Keratinocyte (primary cell): ENCODE results near the gene RERE. TPM values are rescaled to one million over a fixed set of nuclear protein-coding genes. Genes with fewer than 3 reads are reported as not detected.

Experiments
- DNase-seq: peaks from one replicate; pipeline ENCODE4 v3.0.0-alpha.2; 2011; ENCODE audit warnings: low read depth, missing footprints, low spot score
- FAIRE-seq: peaks from 2 replicates; lab custom pipeline; 2011; peaks lifted over from hg19 to GRCh38; lab: Jason Lieb, UNC
- H2AFZ ChIP-seq: 2 replicates; pipeline ENCODE4 v1.6.0; 2012; ENCODE audit warnings: low read length, control low read depth, inconsistent platforms; ENCODE audit not compliant: control insufficient read depth
- H3K27ac ChIP-seq: 2 replicates; pipeline ENCODE4 v1.5.1; 2011; ENCODE audit warnings: low read length; ENCODE audit not compliant: control insufficient read depth, insufficient read depth
- H3K27me3 ChIP-seq: 3 replicates; pipeline ENCODE4 v1.6.0; 2011; ENCODE audit warnings: low read length; ENCODE audit not compliant: control insufficient read depth, insufficient read depth; ENCODE audit errors: extremely low read depth
- H3K36me3 ChIP-seq, 2 experiments: 2 replicates in 1 of 2; 3 replicates in 1 of 2; pipeline ENCODE4 v1.5.1; 2011; ENCODE audit warnings: low read length in 2 of 2, mild to moderate bottlenecking in 1 of 2; ENCODE audit not compliant: control insufficient read depth in 2 of 2, insufficient read depth in 2 of 2; ENCODE audit errors: extremely low read depth in 1 of 2
- H3K4me1 ChIP-seq: 3 replicates; pipeline ENCODE4 v1.5.1; 2011; ENCODE audit warnings: low read length; ENCODE audit not compliant: control insufficient read depth, insufficient read depth; ENCODE audit errors: extremely low read depth
- H3K4me2 ChIP-seq: 3 replicates; pipeline ENCODE4 v1.6.0; 2011; ENCODE audit warnings: low read depth, low read length; ENCODE audit not compliant: control insufficient read depth, insufficient read depth; ENCODE audit errors: extremely low read depth
- H3K4me3 ChIP-seq, 3 experiments: fragments of 200-600 bp in 1 of 3; sonication (generic) in 1 of 3; 2 replicates in 2 of 3; 3 replicates in 1 of 3; pipeline ENCODE4 v1.5.1; 2011 to 2016; ENCODE audit warnings: low read length in 3 of 3, mild to moderate bottlenecking in 3 of 3, control low read depth in 2 of 3, inconsistent platforms in 1 of 3, low read depth in 1 of 3, mixed read lengths in 1 of 3, mixed run types in 1 of 3, moderate library complexity in 1 of 3; ENCODE audit not compliant: control insufficient read depth in 2 of 3, insufficient read depth in 2 of 3; ENCODE audit errors: extremely low read depth in 1 of 3
- H3K79me2 ChIP-seq: 2 replicates; pipeline ENCODE4 v1.6.0; 2012; ENCODE audit warnings: low read length; ENCODE audit not compliant: control insufficient read depth, insufficient read depth
- H3K9ac ChIP-seq: 3 replicates; pipeline ENCODE4 v1.6.0; 2011; ENCODE audit warnings: low read length; ENCODE audit not compliant: control insufficient read depth, insufficient read depth; ENCODE audit errors: extremely low read depth
- H3K9me1 ChIP-seq: 3 replicates; pipeline ENCODE4 v1.6.0; 2011; ENCODE audit warnings: low read length; ENCODE audit not compliant: control insufficient read depth, insufficient read depth; ENCODE audit errors: extremely low read depth
- H3K9me3 ChIP-seq: 2 replicates; pipeline ENCODE4 v1.5.1; 2012; ENCODE audit warnings: low read depth, low read length; ENCODE audit not compliant: control insufficient read depth
- H4K20me1 ChIP-seq: 3 replicates; pipeline ENCODE4 v1.6.0; 2011; ENCODE audit warnings: low read length; ENCODE audit not compliant: control insufficient read depth, insufficient read depth; ENCODE audit errors: extremely low read depth
- EZH2 ChIP-seq: IDR thresholded peaks from one replicate; pipeline ENCODE4 v1.6.1; 2012; ENCODE audit warnings: inconsistent platforms, mild to moderate bottlenecking, low read length, moderate library complexity
- dilution Hi-C: fragments of 300-500 bp; cut with MboI; formaldehyde crosslinking; loops from one replicate; pipeline ENCODE4 v1.7.0; 2020; ENCODE audit warnings: low sequenced_read_pairs; ENCODE audit not compliant: extremely low pct_ligation_motif_present
- polyA plus RNA-seq, 5 experiments: library from polyadenylated mRNA; depleted of rRNA in 3 of 5; stranded (reverse) in 3 of 5; stranded (forward) in 1 of 5; unstranded in 1 of 5; fragments of >200 nt; gene quantifications; 1 replicate in 1 of 5; 2 replicates in 3 of 5; 3 replicates in 1 of 5; pipeline versions ENCODE4 v1.2.1 to v1.2.3, GENCODE V29; 2011 to 2012; ENCODE audit warnings: missing spikeins in 2 of 5, low read depth in 1 of 5, low replicate concordance in 1 of 5
- TF ChIP-seq, protein P1 (sequence below), 3 experiments: IDR thresholded peaks in 1 of 3; conservative IDR thresholded peaks in 1 of 3; optimal IDR thresholded peaks in 1 of 3; 2 replicates in 2 of 3; 3 replicates in 1 of 3; pipeline versions ENCODE3 to v1.5.1; 2011; ENCODE audit warnings: low read length in 3 of 3, mild to moderate bottlenecking in 3 of 3, moderate library complexity in 2 of 3, control low read depth in 1 of 3, inconsistent platforms in 1 of 3; ENCODE audit not compliant: insufficient read depth in 2 of 3; ENCODE audit errors: extremely low read depth in 1 of 3

The RERE gene
- polyA plus RNA-seq, 1 donor (not counting 4 experiments of a cell fraction or from before 2014, with no cell fraction given), result 3.8 TPM

DNA sequence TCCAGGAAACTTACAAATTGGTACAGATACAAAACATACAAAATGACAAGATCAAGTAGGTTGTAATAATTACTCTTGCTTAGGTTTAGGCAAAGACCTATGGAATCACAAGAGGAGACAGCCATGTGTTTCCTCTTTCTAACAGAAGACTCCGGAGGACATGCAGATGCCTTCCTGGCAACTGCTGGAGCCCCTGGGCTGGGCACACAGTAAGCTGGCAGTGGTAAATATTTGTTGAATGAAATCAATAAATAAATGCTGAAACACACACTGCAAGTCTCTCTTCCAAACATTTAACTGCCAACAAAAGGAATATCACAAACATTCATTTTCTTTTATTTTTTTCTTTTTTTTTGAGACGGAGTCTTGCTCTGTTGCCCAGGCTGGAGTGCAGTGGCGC, 350.1 kb downstream of the RERE start:
- no peaks in the 10 kb centered on the region for H3K9me3 ChIP-seq
- dilution Hi-C loops, result no loop called here
- H3K27ac ChIP-seq, result no peak overlapping the region
- H3K9me1 ChIP-seq, result no peaks in the 10 kb centered on the region
- FAIRE-seq (no peak), DNase-seq (no peak)
- H3K9ac ChIP-seq, result no peak overlapping the region
- TF ChIP-seq, protein P1, sequence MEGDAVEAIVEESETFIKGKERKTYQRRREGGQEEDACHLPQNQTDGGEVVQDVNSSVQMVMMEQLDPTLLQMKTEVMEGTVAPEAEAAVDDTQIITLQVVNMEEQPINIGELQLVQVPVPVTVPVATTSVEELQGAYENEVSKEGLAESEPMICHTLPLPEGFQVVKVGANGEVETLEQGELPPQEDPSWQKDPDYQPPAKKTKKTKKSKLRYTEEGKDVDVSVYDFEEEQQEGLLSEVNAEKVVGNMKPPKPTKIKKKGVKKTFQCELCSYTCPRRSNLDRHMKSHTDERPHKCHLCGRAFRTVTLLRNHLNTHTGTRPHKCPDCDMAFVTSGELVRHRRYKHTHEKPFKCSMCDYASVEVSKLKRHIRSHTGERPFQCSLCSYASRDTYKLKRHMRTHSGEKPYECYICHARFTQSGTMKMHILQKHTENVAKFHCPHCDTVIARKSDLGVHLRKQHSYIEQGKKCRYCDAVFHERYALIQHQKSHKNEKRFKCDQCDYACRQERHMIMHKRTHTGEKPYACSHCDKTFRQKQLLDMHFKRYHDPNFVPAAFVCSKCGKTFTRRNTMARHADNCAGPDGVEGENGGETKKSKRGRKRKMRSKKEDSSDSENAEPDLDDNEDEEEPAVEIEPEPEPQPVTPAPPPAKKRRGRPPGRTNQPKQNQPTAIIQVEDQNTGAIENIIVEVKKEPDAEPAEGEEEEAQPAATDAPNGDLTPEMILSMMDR (optimal IDR thresholded peaks at IDR 0.05 in 1 of 3, IDR thresholded peaks at IDR 0.05 in 1 of 3, conservative IDR thresholded peaks at IDR 0.05 in 1 of 3; ENCODE audit: extremely low read depth in 1 of 3, insufficient read depth in 2 of 3, low read length in 3 of 3), result no peak
- no peak for TF ChIP-seq EZH2
- H4K20me1 ChIP-seq, result no peaks in the 10 kb centered on the region
- H3K79me2 ChIP-seq, result no peaks in the 10 kb centered on the region
- H3K4me2 ChIP-seq, result no peak overlapping the region
- peaks cover 13% of the 10 kb centered on the region for H3K4me1 ChIP-seq
- H3K27me3 ChIP-seq, result no peaks in the 10 kb centered on the region
- H3K36me3 ChIP-seq, result peaks cover 0 to 9% of the 10 kb centered on the region in 2 experiments
- no peak overlapping the region for H3K4me3 ChIP-seq
- no peak overlapping the region for H2AFZ ChIP-seq

DNA sequence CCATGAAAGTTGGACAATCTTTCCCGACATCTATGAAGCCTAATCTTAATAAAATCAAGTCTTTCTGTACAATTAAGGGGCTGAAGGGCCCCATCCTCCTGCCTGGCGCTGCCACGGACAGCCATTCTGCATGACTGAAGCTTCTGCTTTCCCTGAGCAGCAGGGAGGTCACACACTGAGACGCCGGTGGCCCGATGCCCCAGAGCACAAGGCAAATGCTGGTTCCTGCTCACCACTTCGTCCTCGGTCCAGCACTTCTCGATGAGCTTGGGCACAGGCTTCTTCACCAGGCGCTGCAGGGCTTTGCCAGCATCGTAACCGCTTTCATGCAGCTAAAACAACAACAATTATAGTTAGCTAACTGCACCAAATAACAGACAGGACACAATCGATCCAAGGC, 351.7 kb downstream of the RERE start:
- peaks cover 1 to 9% of the 10 kb centered on the region in 2 experiments for H3K36me3 ChIP-seq
- DNase-seq, result no peak
- H2AFZ ChIP-seq, result no peak overlapping the region
- H3K79me2 ChIP-seq, result no peaks in the 10 kb centered on the region
- no peaks in the 10 kb centered on the region for H4K20me1 ChIP-seq
- no peak overlapping the region for H3K9ac ChIP-seq
- peaks cover 17% of the 10 kb centered on the region for H3K4me1 ChIP-seq
- no peak overlapping the region for H3K4me3 ChIP-seq
- TF ChIP-seq, protein P1 (optimal IDR thresholded peaks at IDR 0.05 in 1 of 3, IDR thresholded peaks at IDR 0.05 in 1 of 3, conservative IDR thresholded peaks at IDR 0.05 in 1 of 3; ENCODE audit: extremely low read depth in 1 of 3, insufficient read depth in 2 of 3, low read length in 3 of 3), result no peak
- TF ChIP-seq EZH2, result no peak
- no peak overlapping the region for H3K4me2 ChIP-seq
- H3K9me3 ChIP-seq, result no peaks in the 10 kb centered on the region
- no peak overlapping the region for H3K27ac ChIP-seq
- H3K27me3 ChIP-seq, result no peaks in the 10 kb centered on the region
- no peaks in the 10 kb centered on the region for H3K9me1 ChIP-seq
- FAIRE-seq, result no peak
- dilution Hi-C loops, result no loop called here
